B cell (primary cell): Measurements from ENCODE around the gene TEX54. TPM values are rescaled to one million over a fixed set of nuclear protein-coding genes. Genes with fewer than 3 reads are reported as not detected.

ENCODE experiments used
- ATAC-seq: fragments of 200-7000 bp; cut with Tn5 transposase; one replicate; pipeline ENCODE4 v1.10.0; 2021; ENCODE audit warnings: low read depth, mild to moderate bottlenecking, moderate number of reproducible peaks, moderate library complexity
- CTCF ChIA-PET: fragments of 350-600 bp; sonication (Branson Sonifier 250); formaldehyde crosslinking; loops from one replicate; lab custom pipeline; 2021; ENCODE audit warnings: antibody characterized with exemption, inconsistent platforms; lab: Charles Lee
- POLR2A ChIA-PET: fragments of 350-600 bp; sonication (Branson Sonifier 250); formaldehyde crosslinking; loops from one replicate; lab custom pipeline; 2021; ENCODE audit warnings: antibody characterized with exemption; lab: Charles Lee
- DNase-seq: peaks from one replicate; pipeline ENCODE4 v3.0.0; 2013
- H2AFZ ChIP-seq: 2 replicates; pipeline ENCODE4 v1.6.1; 2012; ENCODE audit warnings: mild to moderate bottlenecking, low read depth, low read length; ENCODE audit not compliant: insufficient read depth, poor library complexity, severe bottlenecking
- H3K27ac ChIP-seq, 2 donors: 1 replicate in 1 of 2; 2 replicates in 1 of 2; pipeline ENCODE4 v1.5.1; 2012 to 2013; ENCODE audit warnings: low read length in 2 of 2, mild to moderate bottlenecking in 2 of 2, moderate library complexity in 1 of 2
- H3K27me3 ChIP-seq, 4 experiments: fragments of 200-600 bp in 1 of 4; sonication (generic) in 1 of 4; replicated peaks in 1 of 4; 1 replicate in 2 of 4; 2 replicates in 2 of 4; pipeline versions ENCODE4 v1.6.1 to v1.7.0; 2013 to 2016; ENCODE audit warnings: low read length in 3 of 4, mild to moderate bottlenecking in 2 of 4, mixed read lengths in 1 of 4, moderate library complexity in 1 of 4; ENCODE audit not compliant: insufficient read depth in 4 of 4, control insufficient read depth in 3 of 4; ENCODE audit errors: control extremely low read depth in 1 of 4
- H3K36me3 ChIP-seq, 2 experiments: replicated peaks in 1 of 2; 1 replicate in 1 of 2; 2 replicates in 1 of 2; pipeline versions ENCODE4 v1.6.1 to v1.7.1; 2013; ENCODE audit warnings: low read length in 1 of 2; ENCODE audit not compliant: insufficient read depth in 2 of 2, control insufficient read depth in 1 of 2; ENCODE audit errors: control extremely low read depth in 1 of 2, extremely low read depth in 1 of 2
- H3K4me1 ChIP-seq, 2 donors: fragments of 200-600 bp in 1 of 2; sonication (generic) in 1 of 2; 1 replicate in 1 of 2; 2 replicates in 1 of 2; pipeline versions ENCODE4 v1.5.1 to v1.6.1; 2013 to 2017; ENCODE audit warnings: low read length in 2 of 2; ENCODE audit not compliant: control insufficient read depth in 2 of 2, insufficient read depth in 2 of 2
- H3K4me2 ChIP-seq: replicated peaks from 2 replicates; pipeline ENCODE3; 2012; ENCODE audit warnings: mild to moderate bottlenecking, low read depth, low read length; ENCODE audit not compliant: poor library complexity, severe bottlenecking
- H3K4me3 ChIP-seq, 5 experiments: fragments of 200-600 bp in 1 of 5; sonication (generic) in 1 of 5; 1 replicate in 3 of 5; 2 replicates in 2 of 5; pipeline versions ENCODE4 v1.5.1 to v1.7.0; 2011 to 2016; ENCODE audit warnings: low read length in 4 of 5, mild to moderate bottlenecking in 4 of 5, low read depth in 2 of 5, control low read depth in 1 of 5, moderate library complexity in 1 of 5; ENCODE audit not compliant: insufficient read depth in 1 of 5; ENCODE audit errors: control extremely low read depth in 1 of 5, extremely low read depth in 1 of 5
- H3K79me2 ChIP-seq: fragments of 200-600 bp; sonication (generic); one replicate; pipeline ENCODE4 v1.6.0; 2016; ENCODE audit warnings: low read length; ENCODE audit not compliant: control insufficient read depth, insufficient read depth
- H3K9ac ChIP-seq: fragments of 200-600 bp; sonication (generic); 2 replicates; pipeline ENCODE4 v1.6.1; 2017; ENCODE audit warnings: mild to moderate bottlenecking, low read length, moderate library complexity
- H3K9me3 ChIP-seq, 3 donors: one replicate each; pipeline versions ENCODE4 v1.6.1 to v1.7.1; 2013; ENCODE audit warnings: low read length in 2 of 3; ENCODE audit not compliant: control insufficient read depth in 2 of 3, insufficient read depth in 1 of 3; ENCODE audit errors: control extremely low read depth in 1 of 3
- H4K20me1 ChIP-seq: 2 replicates; pipeline ENCODE4 v1.6.0; 2012; ENCODE audit warnings: mild to moderate bottlenecking, low read length; ENCODE audit not compliant: insufficient read depth, control insufficient read depth, poor library complexity, severe bottlenecking
- H3K27ac Mint-ChIP-seq: one replicate; pipeline ENCODE4 v1.8.0; 2021; ENCODE audit warnings: mixed read lengths
- H3K27me3 Mint-ChIP-seq: one replicate; pipeline ENCODE4 v1.8.0; 2021; ENCODE audit warnings: mixed read lengths
- H3K4me1 Mint-ChIP-seq: one replicate; pipeline ENCODE4 v1.8.0; 2021; ENCODE audit warnings: mixed read lengths
- H3K4me3 Mint-ChIP-seq: one replicate; pipeline ENCODE4 v1.8.0; 2021; ENCODE audit warnings: mixed read lengths
- H3K9me3 Mint-ChIP-seq: one replicate; pipeline ENCODE4 v1.8.0; 2022; ENCODE audit warnings: mixed read lengths; ENCODE audit not compliant: insufficient read depth
- EZH2 ChIP-seq: IDR thresholded peaks from 2 replicates; pipeline ENCODE4 v1.6.1; 2012; ENCODE audit warnings: borderline replicate concordance, low read depth, mild to moderate bottlenecking, moderate library complexity, low read length; ENCODE audit not compliant: insufficient read depth, poor library complexity, severe bottlenecking
- WGBS: methylation state at CpG from one replicate; pipeline ENCODE4 v1.1.5; 2013; ENCODE audit warnings: missing lambda C conversion rate; ENCODE audit not compliant: insufficient coverage; 5-methylcytosine and 5-hydroxymethylcytosine counted together
- intact Hi-C: fragments of 100-400 bp; cut with micrococcal nuclease; formaldehyde crosslinking; loops from one replicate; pipeline ENCODE4 v1.10.0; 2022
- polyA plus RNA-seq: library from polyadenylated mRNA; depleted of rRNA; stranded (reverse); fragments of >200 nt; gene quantifications from 2 replicates; pipeline ENCODE4 v1.2.3, GENCODE V29; 2012
- total RNA-seq, 2 donors: library from RNA; stranded (reverse); fragments of 120-200 nt in 1 of 2; gene quantifications; 1 replicate in 1 of 2; 2 replicates in 1 of 2; pipeline versions ENCODE4 v1.2.3 to v1.2.4, GENCODE V29; 2013 to 2022
- TF ChIP-seq, protein P1 (sequence below): fragments of 200-600 bp; IDR thresholded peaks from one replicate; pipeline ENCODE4 v1.8.0; 2022; ENCODE audit warnings: antibody characterized with exemption, mild to moderate bottlenecking

TEX54 gene
- total and polyA plus RNA-seq, 2 donors (not counting 1 experiment from before 2014, with no cell fraction given) = 1.1 TPM; not detected in 1

DNA sequence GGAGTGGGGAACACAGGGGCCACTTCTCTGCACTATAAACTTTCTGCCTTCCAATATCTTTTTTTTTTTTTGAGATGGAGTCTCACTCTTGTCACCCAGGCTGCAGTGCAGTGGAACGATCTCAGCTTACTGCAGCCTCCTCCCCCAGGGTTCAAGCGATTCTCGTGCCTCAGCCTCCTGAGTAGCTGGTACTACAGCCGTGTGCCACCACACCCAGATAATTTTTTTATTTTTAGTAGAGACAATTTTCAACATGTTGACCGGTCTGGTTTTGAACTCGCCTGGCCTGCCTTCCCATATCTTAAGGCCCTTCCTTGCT lies 49.7 kb upstream of the TEX54 start:
- H3K27ac Mint-ChIP-seq = peak overlapping the region; percentile 83
- no peaks in the 10 kb centered on the region for H3K27me3 ChIP-seq
- H3K4me3 ChIP-seq = no peak overlapping the region
- TF ChIP-seq EZH2 = no peak
- TF ChIP-seq, protein P1, sequence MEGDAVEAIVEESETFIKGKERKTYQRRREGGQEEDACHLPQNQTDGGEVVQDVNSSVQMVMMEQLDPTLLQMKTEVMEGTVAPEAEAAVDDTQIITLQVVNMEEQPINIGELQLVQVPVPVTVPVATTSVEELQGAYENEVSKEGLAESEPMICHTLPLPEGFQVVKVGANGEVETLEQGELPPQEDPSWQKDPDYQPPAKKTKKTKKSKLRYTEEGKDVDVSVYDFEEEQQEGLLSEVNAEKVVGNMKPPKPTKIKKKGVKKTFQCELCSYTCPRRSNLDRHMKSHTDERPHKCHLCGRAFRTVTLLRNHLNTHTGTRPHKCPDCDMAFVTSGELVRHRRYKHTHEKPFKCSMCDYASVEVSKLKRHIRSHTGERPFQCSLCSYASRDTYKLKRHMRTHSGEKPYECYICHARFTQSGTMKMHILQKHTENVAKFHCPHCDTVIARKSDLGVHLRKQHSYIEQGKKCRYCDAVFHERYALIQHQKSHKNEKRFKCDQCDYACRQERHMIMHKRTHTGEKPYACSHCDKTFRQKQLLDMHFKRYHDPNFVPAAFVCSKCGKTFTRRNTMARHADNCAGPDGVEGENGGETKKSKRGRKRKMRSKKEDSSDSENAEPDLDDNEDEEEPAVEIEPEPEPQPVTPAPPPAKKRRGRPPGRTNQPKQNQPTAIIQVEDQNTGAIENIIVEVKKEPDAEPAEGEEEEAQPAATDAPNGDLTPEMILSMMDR = no peak
- no peak overlapping the region for H3K27ac ChIP-seq
- ChIA-PET CTCF (interaction anchor here (1.1 to 2.3 kb wide), 2 partner anchors 27 to 458 kb away, joined by 3 to 12 read pairs; no protein-coding TSS in a partner anchor), POLR2A (interaction anchor here (0.7 to 2.5 kb wide), 4 partner anchors 42 to 1966 kb away, joined by 3 to 52 read pairs (median 24); partner anchors contain the start of genes STX5, TMEM179B and WDR74)
- H3K9me3 ChIP-seq = no peaks in the 10 kb centered on the region
- no peak for DNase-seq
- peak overlapping the region; percentile 100 for H3K4me3 Mint-ChIP-seq
- H3K9me3 Mint-ChIP-seq = no peaks in the 10 kb centered on the region
- H3K4me1 ChIP-seq = peaks cover 25 to 36% of the 10 kb centered on the region in 2 donors
- intact Hi-C loops = loop anchor here (5.0 kb wide), 5 partner anchors 290 to 990 kb away; partner anchors contain the start of genes ATL3, FADS3 and TUT1
- no peak for ATAC-seq
- H3K4me1 Mint-ChIP-seq = peaks cover 39% of the 10 kb centered on the region
- H3K4me2 ChIP-seq = peak overlapping the region; percentile 89
- H3K36me3 ChIP-seq = peaks cover 3 to 49% of the 10 kb centered on the region in 2 experiments
- H3K27me3 Mint-ChIP-seq = no peaks in the 10 kb centered on the region
- WGBS = 89% methylated on average over 4 of the region's 6 CpGs
- H3K9ac ChIP-seq = no peak overlapping the region
- H4K20me1 ChIP-seq = peaks cover 43% of the 10 kb centered on the region
- H2AFZ ChIP-seq = no peak overlapping the region
- peaks cover 47% of the 10 kb centered on the region for H3K79me2 ChIP-seq
